ENCODE results near the gene CCDC183.

DNA sequence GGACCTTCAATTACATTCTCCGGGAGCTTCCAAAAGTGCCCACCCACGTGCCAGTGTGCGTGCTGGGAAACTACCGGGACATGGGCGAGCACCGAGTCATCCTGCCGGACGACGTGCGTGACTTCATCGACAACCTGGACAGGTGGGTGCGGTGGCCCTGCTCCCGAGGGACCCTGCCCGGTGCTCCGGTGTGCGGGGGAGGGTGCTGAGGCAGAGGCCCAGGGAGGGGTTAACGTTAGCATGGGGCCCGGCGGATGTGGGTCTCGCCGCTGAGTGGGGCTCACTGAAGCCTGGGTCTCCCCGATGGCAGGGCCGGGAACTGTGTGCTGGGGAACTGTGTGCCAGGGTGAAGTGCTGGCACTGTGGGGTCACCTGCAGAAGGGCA is 35.6 kb downstream of the CCDC183 start:
- TF ChIP-seq POLR2A (IDR thresholded peaks at IDR 0.05; ENCODE audit: extremely low read depth, insufficient read length), result no peak
- TF ChIP-seq, protein P1, sequence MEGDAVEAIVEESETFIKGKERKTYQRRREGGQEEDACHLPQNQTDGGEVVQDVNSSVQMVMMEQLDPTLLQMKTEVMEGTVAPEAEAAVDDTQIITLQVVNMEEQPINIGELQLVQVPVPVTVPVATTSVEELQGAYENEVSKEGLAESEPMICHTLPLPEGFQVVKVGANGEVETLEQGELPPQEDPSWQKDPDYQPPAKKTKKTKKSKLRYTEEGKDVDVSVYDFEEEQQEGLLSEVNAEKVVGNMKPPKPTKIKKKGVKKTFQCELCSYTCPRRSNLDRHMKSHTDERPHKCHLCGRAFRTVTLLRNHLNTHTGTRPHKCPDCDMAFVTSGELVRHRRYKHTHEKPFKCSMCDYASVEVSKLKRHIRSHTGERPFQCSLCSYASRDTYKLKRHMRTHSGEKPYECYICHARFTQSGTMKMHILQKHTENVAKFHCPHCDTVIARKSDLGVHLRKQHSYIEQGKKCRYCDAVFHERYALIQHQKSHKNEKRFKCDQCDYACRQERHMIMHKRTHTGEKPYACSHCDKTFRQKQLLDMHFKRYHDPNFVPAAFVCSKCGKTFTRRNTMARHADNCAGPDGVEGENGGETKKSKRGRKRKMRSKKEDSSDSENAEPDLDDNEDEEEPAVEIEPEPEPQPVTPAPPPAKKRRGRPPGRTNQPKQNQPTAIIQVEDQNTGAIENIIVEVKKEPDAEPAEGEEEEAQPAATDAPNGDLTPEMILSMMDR (IDR thresholded peaks at IDR 0.05; ENCODE audit: low read depth, low read length), result no peak
- TF ChIP-seq, protein P2, sequence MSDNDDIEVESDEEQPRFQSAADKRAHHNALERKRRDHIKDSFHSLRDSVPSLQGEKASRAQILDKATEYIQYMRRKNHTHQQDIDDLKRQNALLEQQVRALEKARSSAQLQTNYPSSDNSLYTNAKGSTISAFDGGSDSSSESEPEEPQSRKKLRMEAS (IDR thresholded peaks at IDR 0.05; ENCODE audit: low read depth, low read length), result no peak
- TF ChIP-seq MYC (IDR thresholded peaks at IDR 0.05; ENCODE audit: low read depth, low read length), result no peak
